ENCODE data around the gene MBD4. TPM values are rescaled to one million over a fixed set of nuclear protein-coding genes. Genes with fewer than 3 reads are reported as not detected.

The MBD4 gene
- total RNA-seq, 1 experiment from 2014 or later = 40.1 TPM

DNA sequence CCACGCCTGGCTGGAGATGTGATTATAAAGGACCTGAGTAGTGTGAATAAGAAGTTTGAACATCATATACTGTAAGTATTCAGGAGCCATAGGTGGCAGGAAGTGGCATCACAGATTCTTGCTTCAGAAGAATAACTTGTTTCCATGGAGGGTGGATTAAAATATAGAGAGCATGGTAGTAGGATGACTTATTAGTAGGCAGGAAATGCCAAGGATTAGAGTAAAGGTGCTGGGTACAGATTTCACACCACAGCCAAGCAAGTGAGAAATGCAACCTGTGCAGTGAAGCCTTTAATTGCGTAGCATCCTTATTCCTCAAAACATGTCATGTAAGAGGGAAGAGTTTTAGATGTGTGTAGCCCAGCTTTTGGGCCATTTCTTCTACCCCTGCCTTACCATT lies 31.1 kb upstream of the MBD4 start:
- no peak overlapping the region for H3K23ac ChIP-seq (ENCODE audit: insufficient read length, low read depth, low read length)
- H3K14ac ChIP-seq (ENCODE audit: insufficient read depth, low read length) = no peak overlapping the region
- H4K20me1 ChIP-seq (ENCODE audit: control insufficient read depth, insufficient read depth, insufficient read length) = no peaks in the 10 kb centered on the region
- H3K23me2 ChIP-seq (ENCODE audit: insufficient read length, low read depth, low read length, poor library complexity, severe bottlenecking) = no peaks in the 10 kb centered on the region
- H3K27ac ChIP-seq (ENCODE audit: insufficient read length, low read depth, low read length) = no peak overlapping the region
- no peaks in the 10 kb centered on the region for H3K9me3 Mint-ChIP-seq
- no peak overlapping the region for H4K5ac ChIP-seq (ENCODE audit: insufficient read length, low read depth, low read length)
- H4K8ac ChIP-seq (replicated peaks; ENCODE audit: insufficient read length, low read depth, low read length) = no peak overlapping the region
- no peaks in the 10 kb centered on the region for H3K79me2 ChIP-seq (ENCODE audit: insufficient read depth, low read length)
- H3K56ac ChIP-seq (ENCODE audit: insufficient read length, low read depth, low read length) = no peak overlapping the region
- no peak overlapping the region for H2BK5ac ChIP-seq (ENCODE audit: insufficient read length, low read length)
- no peak overlapping the region for H2AFZ ChIP-seq (ENCODE audit: low read length)
- H3K4me2 ChIP-seq (ENCODE audit: insufficient read depth, insufficient read length, low read length) = no peak overlapping the region
- no peak overlapping the region for H2AK5ac ChIP-seq (ENCODE audit: insufficient read length, low read length)
- no peak overlapping the region for H3K27ac Mint-ChIP-seq
- no peaks in the 10 kb centered on the region for H3K27me3 Mint-ChIP-seq (ENCODE audit: low read depth)
- TF ChIP-seq, protein P1, sequence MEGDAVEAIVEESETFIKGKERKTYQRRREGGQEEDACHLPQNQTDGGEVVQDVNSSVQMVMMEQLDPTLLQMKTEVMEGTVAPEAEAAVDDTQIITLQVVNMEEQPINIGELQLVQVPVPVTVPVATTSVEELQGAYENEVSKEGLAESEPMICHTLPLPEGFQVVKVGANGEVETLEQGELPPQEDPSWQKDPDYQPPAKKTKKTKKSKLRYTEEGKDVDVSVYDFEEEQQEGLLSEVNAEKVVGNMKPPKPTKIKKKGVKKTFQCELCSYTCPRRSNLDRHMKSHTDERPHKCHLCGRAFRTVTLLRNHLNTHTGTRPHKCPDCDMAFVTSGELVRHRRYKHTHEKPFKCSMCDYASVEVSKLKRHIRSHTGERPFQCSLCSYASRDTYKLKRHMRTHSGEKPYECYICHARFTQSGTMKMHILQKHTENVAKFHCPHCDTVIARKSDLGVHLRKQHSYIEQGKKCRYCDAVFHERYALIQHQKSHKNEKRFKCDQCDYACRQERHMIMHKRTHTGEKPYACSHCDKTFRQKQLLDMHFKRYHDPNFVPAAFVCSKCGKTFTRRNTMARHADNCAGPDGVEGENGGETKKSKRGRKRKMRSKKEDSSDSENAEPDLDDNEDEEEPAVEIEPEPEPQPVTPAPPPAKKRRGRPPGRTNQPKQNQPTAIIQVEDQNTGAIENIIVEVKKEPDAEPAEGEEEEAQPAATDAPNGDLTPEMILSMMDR (conservative IDR thresholded peaks at IDR 0.05) = no peak
- H3K4me1 Mint-ChIP-seq = no peaks in the 10 kb centered on the region
- H3K27me3 ChIP-seq (ENCODE audit: insufficient read depth, low read length) = no peaks in the 10 kb centered on the region
- H3K79me1 ChIP-seq (ENCODE audit: insufficient read depth, low read depth, low read length, poor library complexity, severe bottlenecking) = no peaks in the 10 kb centered on the region
- H3K36me3 Mint-ChIP-seq (ENCODE audit: insufficient read depth in 1 of 3, low read depth in 3 of 3) = peaks cover 2 to 10% (median 10%) of the 10 kb centered on the region in 3 experiments; a peak in 5 of 7 replicates
- H2BK15ac ChIP-seq (ENCODE audit: low read depth, low read length) = no peak overlapping the region
- no peak for DNase-seq
- no peak overlapping the region for H2BK20ac ChIP-seq (ENCODE audit: low read depth, low read length, poor library complexity, severe bottlenecking)
- H2BK12ac ChIP-seq (ENCODE audit: insufficient read length, low read depth, low read length) = no peak overlapping the region
- H3T11ph ChIP-seq (ENCODE audit: low read length) = no peak overlapping the region
- H3K9me3 ChIP-seq (ENCODE audit: control insufficient read depth, low read depth, low read length) = no peaks in the 10 kb centered on the region
- H3K4ac ChIP-seq (ENCODE audit: low read depth, low read length) = no peak overlapping the region
- no peak overlapping the region for H3K4me3 Mint-ChIP-seq
- no peak overlapping the region for H4K91ac ChIP-seq (ENCODE audit: insufficient read length, low read depth, low read length)
- no peak overlapping the region for H3K18ac ChIP-seq (ENCODE audit: insufficient read length, low read depth, low read length)
- H2BK120ac ChIP-seq (ENCODE audit: low read depth, low read length, poor library complexity, severe bottlenecking) = no peak overlapping the region
- H3K9ac ChIP-seq (ENCODE audit: extremely low read depth, insufficient read length, low read length) = no peak overlapping the region
- no CpG with 5 or more reads among the region's 2 CpGs for WGBS (ENCODE audit: extremely low coverage, insufficient read length, low lambda C conversion rate)
- H3K4me1 ChIP-seq (ENCODE audit: insufficient read depth, low read length) = no peaks in the 10 kb centered on the region

All from H9 (cell line).